ENCODE data around the gene TTLL5.

Gene TTLL5

GRCh38 chr14:75985618-75986438, 324.8 kb downstream of the TTLL5 start, which contains the start of gene IFT43:
Gene IFT43 (plus strand): TSS chr14:75985763. CDS start chr14:75985787, 24 bp downstream.
- Histone ChIP-seq H3K27me3 (ENCODE audit: control insufficient read depth in 3 of 3, insufficient read depth in 3 of 3, low read depth in 1 of 3, low read length in 3 of 3) (peaks cover 0 to 25% (median 20%) of the 10 kb centered on the region in 3 experiments), H3K36me3 (replicated peaks in 1 of 2; ENCODE audit: control insufficient read depth in 2 of 2, insufficient read depth in 2 of 2, low read length in 2 of 2) (peaks cover 6 to 23% of the 10 kb centered on the region in 2 donors), H3K27ac (replicated peaks; ENCODE audit: low read length) (no peak within 1 kb of the TSS), H4K91ac (ENCODE audit: low read depth, low read length, poor library complexity) (no peak within 1 kb of the TSS), H3K18ac (ENCODE audit: low read length) (peak within 1 kb of the TSS; percentile 89), H3K79me1 (ENCODE audit: low read depth, low read length) (peaks cover 5% of the 10 kb centered on the region), H4K8ac (ENCODE audit: low read depth, low read length) (no peak within 1 kb of the TSS), H2AK5ac (ENCODE audit: low read depth, low read length) (no peak within 1 kb of the TSS), H2BK120ac (ENCODE audit: low read depth, low read length) (no peak within 1 kb of the TSS), H3K4me3 (ENCODE audit: low read length in 2 of 2) (peak within 1 kb of the TSS; percentile 73 to 91), H2BK12ac (ENCODE audit: low read length) (no peak within 1 kb of the TSS), H3K23ac (ENCODE audit: low read depth, low read length, poor library complexity) (no peak within 1 kb of the TSS), H2AFZ (ENCODE audit: low read length) (peak within 1 kb of the TSS; percentile 98), H3K9me3 (replicated peaks in 1 of 2; ENCODE audit: control insufficient read depth in 2 of 2, insufficient read depth in 1 of 2, low read depth in 1 of 2, low read length in 2 of 2) (no peaks in the 10 kb centered on the region), H3K4me1 (ENCODE audit: control insufficient read depth in 2 of 2, insufficient read depth in 1 of 2, low read depth in 1 of 2, low read length in 2 of 2) (peaks cover 8 to 11% of the 10 kb centered on the region in 2 donors), H3K4ac (ENCODE audit: low read length) (no peak within 1 kb of the TSS), H2BK15ac (ENCODE audit: low read length) (no peak within 1 kb of the TSS), H2BK5ac (ENCODE audit: low read length) (no peak within 1 kb of the TSS), H3K14ac (ENCODE audit: low read length) (no peak within 1 kb of the TSS), H3K4me2 (ENCODE audit: insufficient read depth, low read length, poor library complexity, severe bottlenecking) (peak within 1 kb of the TSS; percentile 63), H3K9ac (ENCODE audit: low read depth, low read length, poor library complexity) (peak within 1 kb of the TSS; percentile 79)
- no CpG with 5 or more reads among the region's 52 CpGs for WGBS, 2 donors (ENCODE audit: extremely low coverage in 2 of 2, insufficient read length in 2 of 2, insufficient replicate concordance in 1 of 2)
- peak; percentile 76 for DNase-seq (ENCODE audit: low spot score)

GRCh38 chr14:75986439-75986765, 325.4 kb downstream of the TTLL5 start:
- Histone ChIP-seq H3K4me2 (ENCODE audit: insufficient read depth, low read length, poor library complexity, severe bottlenecking) (peak overlapping the region; percentile 63), H3K9me3 (replicated peaks in 1 of 2; ENCODE audit: control insufficient read depth in 2 of 2, insufficient read depth in 1 of 2, low read depth in 1 of 2, low read length in 2 of 2) (no peaks in the 10 kb centered on the region), H3K23ac (ENCODE audit: low read depth, low read length, poor library complexity) (no peak overlapping the region), H2BK15ac (ENCODE audit: low read length) (no peak overlapping the region), H3K79me1 (ENCODE audit: low read depth, low read length) (peaks cover 4% of the 10 kb centered on the region), H2BK5ac (ENCODE audit: low read length) (no peak overlapping the region), H3K9ac (ENCODE audit: low read depth, low read length, poor library complexity) (no peak overlapping the region), H2AFZ (ENCODE audit: low read length) (peak overlapping the region; percentile 98), H3K27ac (replicated peaks; ENCODE audit: low read length) (no peak overlapping the region), H3K4me3 (ENCODE audit: low read length in 2 of 2) (peak overlapping the region; percentile 73 to 91), H3K27me3 (ENCODE audit: control insufficient read depth in 3 of 3, insufficient read depth in 3 of 3, low read depth in 1 of 3, low read length in 3 of 3) (peaks cover 0 to 25% (median 19%) of the 10 kb centered on the region in 3 experiments), H3K14ac (ENCODE audit: low read length) (no peak overlapping the region), H4K8ac (ENCODE audit: low read depth, low read length) (no peak overlapping the region), H3K4ac (ENCODE audit: low read length) (no peak overlapping the region), H2BK12ac (ENCODE audit: low read length) (no peak overlapping the region), H3K36me3 (replicated peaks in 1 of 2; ENCODE audit: control insufficient read depth in 2 of 2, insufficient read depth in 2 of 2, low read length in 2 of 2) (peaks cover 6 to 25% of the 10 kb centered on the region in 2 donors), H3K18ac (ENCODE audit: low read length) (no peak overlapping the region), H2BK120ac (ENCODE audit: low read depth, low read length) (no peak overlapping the region), H4K91ac (ENCODE audit: low read depth, low read length, poor library complexity) (no peak overlapping the region), H2AK5ac (ENCODE audit: low read depth, low read length) (no peak overlapping the region), H3K4me1 (ENCODE audit: control insufficient read depth in 2 of 2, insufficient read depth in 1 of 2, low read depth in 1 of 2, low read length in 2 of 2) (peaks cover 4 to 7% of the 10 kb centered on the region in 2 donors)
- no CpG with 5 or more reads among the region's 6 CpGs for WGBS, 2 donors (ENCODE audit: extremely low coverage in 2 of 2, insufficient read length in 2 of 2, insufficient replicate concordance in 1 of 2)
- DNase-seq (ENCODE audit: low spot score), result no peak

GRCh38 chr14:75987201-75987970, 326.3 kb downstream of the TTLL5 start:
- Histone ChIP-seq H3K27me3 (ENCODE audit: control insufficient read depth in 3 of 3, insufficient read depth in 3 of 3, low read depth in 1 of 3, low read length in 3 of 3) (peaks cover 0 to 25% (median 15%) of the 10 kb centered on the region in 3 experiments), H3K4me3 (ENCODE audit: low read length in 2 of 2) (no peak overlapping the region)

GRCh38 chr14:75989134-75989533, 328.1 kb downstream of the TTLL5 start:
- H3K27ac ChIP-seq (replicated peaks; ENCODE audit: low read length), result no peak overlapping the region

More at GRCh38 chr14:75987201-75987970, 326.3 kb downstream of the TTLL5 start:
- Histone ChIP-seq H2BK12ac (ENCODE audit: low read length) (no peak overlapping the region), H2BK15ac (ENCODE audit: low read length) (no peak overlapping the region), H3K4me1 (ENCODE audit: control insufficient read depth in 2 of 2, insufficient read depth in 1 of 2, low read depth in 1 of 2, low read length in 2 of 2) (peaks cover 3 to 7% of the 10 kb centered on the region in 2 donors), H3K36me3 (replicated peaks in 1 of 2; ENCODE audit: control insufficient read depth in 2 of 2, insufficient read depth in 2 of 2, low read length in 2 of 2) (peaks cover 6 to 35% of the 10 kb centered on the region in 2 donors), H3K4ac (ENCODE audit: low read length) (no peak overlapping the region), H3K9ac (ENCODE audit: low read depth, low read length, poor library complexity) (no peak overlapping the region), H3K4me2 (ENCODE audit: insufficient read depth, low read length, poor library complexity, severe bottlenecking) (no peak overlapping the region), H2AK5ac (ENCODE audit: low read depth, low read length) (no peak overlapping the region), H3K9me3 (replicated peaks in 1 of 2; ENCODE audit: control insufficient read depth in 2 of 2, insufficient read depth in 1 of 2, low read depth in 1 of 2, low read length in 2 of 2) (no peaks in the 10 kb centered on the region), H3K79me1 (ENCODE audit: low read depth, low read length) (peaks cover 4% of the 10 kb centered on the region), H2AFZ (ENCODE audit: low read length) (no peak overlapping the region), H3K18ac (ENCODE audit: low read length) (no peak overlapping the region), H3K23ac (ENCODE audit: low read depth, low read length, poor library complexity) (no peak overlapping the region), H4K91ac (ENCODE audit: low read depth, low read length, poor library complexity) (no peak overlapping the region), H3K27ac (replicated peaks; ENCODE audit: low read length) (no peak overlapping the region), H4K8ac (ENCODE audit: low read depth, low read length) (no peak overlapping the region), H3K14ac (ENCODE audit: low read length) (no peak overlapping the region), H2BK5ac (ENCODE audit: low read length) (no peak overlapping the region), H2BK120ac (ENCODE audit: low read depth, low read length) (no peak overlapping the region)
- no CpG with 5 or more reads among the region's 3 CpGs for WGBS, 2 donors (ENCODE audit: extremely low coverage in 2 of 2, insufficient read length in 2 of 2, insufficient replicate concordance in 1 of 2)
- no peak for DNase-seq (ENCODE audit: low spot score)

More at GRCh38 chr14:75989134-75989533, 328.1 kb downstream of the TTLL5 start:
- Histone ChIP-seq H3K18ac (ENCODE audit: low read length) (no peak overlapping the region), H2BK12ac (ENCODE audit: low read length) (no peak overlapping the region), H2AFZ (ENCODE audit: low read length) (no peak overlapping the region), H3K9ac (ENCODE audit: low read depth, low read length, poor library complexity) (no peak overlapping the region), H4K8ac (ENCODE audit: low read depth, low read length) (no peak overlapping the region), H3K4me1 (ENCODE audit: control insufficient read depth in 2 of 2, insufficient read depth in 1 of 2, low read depth in 1 of 2, low read length in 2 of 2) (peaks cover 0 to 4% of the 10 kb centered on the region in 2 donors), H2BK120ac (ENCODE audit: low read depth, low read length) (no peak overlapping the region), H3K23ac (ENCODE audit: low read depth, low read length, poor library complexity) (no peak overlapping the region), H2BK15ac (ENCODE audit: low read length) (no peak overlapping the region), H2BK5ac (ENCODE audit: low read length) (no peak overlapping the region), H3K27me3 (ENCODE audit: control insufficient read depth in 3 of 3, insufficient read depth in 3 of 3, low read depth in 1 of 3, low read length in 3 of 3) (peaks cover 0 to 11% (median under 1%) of the 10 kb centered on the region in 3 experiments), H4K91ac (ENCODE audit: low read depth, low read length, poor library complexity) (no peak overlapping the region), H2AK5ac (ENCODE audit: low read depth, low read length) (no peak overlapping the region), H3K14ac (ENCODE audit: low read length) (no peak overlapping the region), H3K4ac (ENCODE audit: low read length) (no peak overlapping the region), H3K4me3 (ENCODE audit: low read length in 2 of 2) (no peak overlapping the region), H3K36me3 (replicated peaks in 1 of 2; ENCODE audit: control insufficient read depth in 2 of 2, insufficient read depth in 2 of 2, low read length in 2 of 2) (peaks cover 6 to 50% of the 10 kb centered on the region in 2 donors), H3K79me1 (ENCODE audit: low read depth, low read length) (peaks cover 1% of the 10 kb centered on the region), H3K4me2 (ENCODE audit: insufficient read depth, low read length, poor library complexity, severe bottlenecking) (no peak overlapping the region), H3K9me3 (replicated peaks in 1 of 2; ENCODE audit: control insufficient read depth in 2 of 2, insufficient read depth in 1 of 2, low read depth in 1 of 2, low read length in 2 of 2) (no peaks in the 10 kb centered on the region)
- DNase-seq (ENCODE audit: low spot score), result no peak
- WGBS, 2 donors (ENCODE audit: extremely low coverage in 2 of 2, insufficient read length in 2 of 2, insufficient replicate concordance in 1 of 2), result no CpG with 5 or more reads among the region's 6 CpGs

Data from neuronal stem cell (in vitro differentiated cells).